Measurements from ENCODE around the gene TRH.
"Not testable (repeated sequence)": the region's sequence is repeated elsewhere in the genome, so short reads cannot be mapped to it uniquely, and the experiment has no call there.

TRH gene

DNA sequence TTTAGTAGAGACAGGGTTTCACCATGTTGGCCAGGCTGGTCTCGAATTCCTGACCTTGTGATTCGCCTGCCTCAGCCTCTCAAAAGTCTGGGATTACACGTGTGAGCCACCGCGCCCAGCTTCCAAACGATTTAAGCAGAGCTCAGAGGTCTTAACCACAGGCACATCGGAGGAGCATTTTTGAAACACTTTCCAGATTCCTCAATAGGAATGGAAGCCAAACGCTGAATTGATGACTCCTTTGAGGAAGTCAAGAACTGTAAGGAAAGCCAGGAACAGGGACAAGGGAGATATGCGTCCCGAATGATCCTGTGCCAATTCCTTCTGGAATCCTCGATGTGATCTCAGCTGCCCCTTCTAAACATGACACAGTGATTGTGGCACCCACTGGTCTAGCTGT lies 40.0 kb downstream of the TRH start:
- H3K9me3 ChIP-seq (replicated peaks; ENCODE audit: low read length), result no peaks in the 10 kb centered on the region
- no peaks in the 10 kb centered on the region for H3K36me3 ChIP-seq (ENCODE audit: insufficient read depth, low read length)
- H3K4me2 ChIP-seq (ENCODE audit: low read length), result no peak overlapping the region
- no peaks in the 10 kb centered on the region for H3K27me3 ChIP-seq (ENCODE audit: control insufficient read depth, insufficient read depth, low read length)
- no peak overlapping the region for H3K4me3 ChIP-seq (ENCODE audit: low read length)
- no peaks in the 10 kb centered on the region for H3K4me1 ChIP-seq (ENCODE audit: control insufficient read depth, insufficient read depth, low read length)
- H3K9ac ChIP-seq (ENCODE audit: low read depth, low read length), result no peak overlapping the region

GRCh38 chr3:130017661-130018060 lies 43.1 kb downstream of the TRH start:
- not testable (repeated sequence) for H3K4me1 ChIP-seq (ENCODE audit: control insufficient read depth, insufficient read depth, low read length); H3K9me3 ChIP-seq (replicated peaks; ENCODE audit: low read length); H3K4me3 ChIP-seq (ENCODE audit: low read length); H3K27me3 ChIP-seq (ENCODE audit: control insufficient read depth, insufficient read depth, low read length); H3K36me3 ChIP-seq (ENCODE audit: insufficient read depth, low read length); H3K9ac ChIP-seq (ENCODE audit: low read depth, low read length); H3K4me2 ChIP-seq (ENCODE audit: low read length)

- H3K4me1 ChIP-seq (ENCODE audit: control insufficient read depth, insufficient read depth, low read length); H3K4me2 ChIP-seq (ENCODE audit: low read length); H3K9me3 ChIP-seq (replicated peaks; ENCODE audit: low read length); H3K9ac ChIP-seq (ENCODE audit: low read depth, low read length); H3K27me3 ChIP-seq (ENCODE audit: control insufficient read depth, insufficient read depth, low read length); H3K4me3 ChIP-seq (ENCODE audit: low read length); H3K36me3 ChIP-seq (ENCODE audit: insufficient read depth, low read length): not testable (repeated sequence)
These were observed 51.8 kb downstream of the TRH start for GRCh38 chr3:130026146-130026829.

- not testable (repeated sequence) for H3K4me1 ChIP-seq (ENCODE audit: control insufficient read depth, insufficient read depth, low read length); H3K9ac ChIP-seq (ENCODE audit: low read depth, low read length); H3K9me3 ChIP-seq (replicated peaks; ENCODE audit: low read length); H3K27me3 ChIP-seq (ENCODE audit: control insufficient read depth, insufficient read depth, low read length); H3K4me2 ChIP-seq (ENCODE audit: low read length); H3K36me3 ChIP-seq (ENCODE audit: insufficient read depth, low read length); H3K4me3 ChIP-seq (ENCODE audit: low read length)
These were observed 52.9 kb downstream of the TRH start for GRCh38 chr3:130027437-130027836.
